ENCODE measurements around the gene ATE1.
A peak's percentile ranks its signal among the peaks of the same experiment; 100 is the strongest.
"Not testable (repeated sequence)": the region's sequence is repeated elsewhere in the genome, so short reads cannot be mapped to it uniquely, and the experiment has no call there.

ATE1 gene

DNA sequence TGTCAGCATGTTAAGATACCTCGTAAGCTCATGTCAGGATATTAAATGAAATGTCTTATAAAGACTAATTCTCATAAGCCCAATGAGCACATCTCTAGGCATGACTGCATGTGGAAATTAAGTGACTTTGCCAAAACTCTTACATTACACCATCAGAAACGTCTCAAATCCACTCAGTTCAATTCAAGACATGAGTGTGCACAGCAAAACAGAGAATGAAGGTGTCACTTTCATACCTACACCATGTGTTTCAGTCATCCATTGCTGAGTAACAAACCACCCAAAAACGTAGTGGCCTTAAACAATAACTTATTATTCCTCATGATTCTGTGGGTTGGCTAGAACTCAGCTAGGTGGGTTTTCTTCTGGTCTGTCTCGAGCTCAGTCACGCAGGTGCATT is 99.8 kb downstream of the ATE1 start:
- no peak for DNase-seq

DNA sequence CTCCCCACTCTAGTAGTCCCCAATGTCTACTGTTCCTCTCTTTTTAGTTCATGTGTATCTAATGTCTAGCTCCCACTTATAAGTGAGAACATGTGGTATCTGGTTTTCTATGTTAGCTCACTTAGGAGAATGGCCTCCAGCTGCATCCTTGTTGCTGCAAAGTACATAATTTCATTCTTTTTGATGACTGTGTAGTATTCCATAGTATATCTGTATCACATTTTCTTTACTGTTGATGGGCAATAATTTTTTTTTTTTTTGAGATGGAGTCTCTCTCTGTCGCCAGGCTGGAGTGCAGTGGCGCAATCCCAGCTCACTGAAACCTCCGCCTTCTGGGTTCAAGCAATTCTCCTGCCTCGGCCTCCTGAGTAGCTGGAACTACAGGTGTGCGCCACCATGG is 101.1 kb downstream of the ATE1 start:
- not testable (repeated sequence) for DNase-seq

DNA sequence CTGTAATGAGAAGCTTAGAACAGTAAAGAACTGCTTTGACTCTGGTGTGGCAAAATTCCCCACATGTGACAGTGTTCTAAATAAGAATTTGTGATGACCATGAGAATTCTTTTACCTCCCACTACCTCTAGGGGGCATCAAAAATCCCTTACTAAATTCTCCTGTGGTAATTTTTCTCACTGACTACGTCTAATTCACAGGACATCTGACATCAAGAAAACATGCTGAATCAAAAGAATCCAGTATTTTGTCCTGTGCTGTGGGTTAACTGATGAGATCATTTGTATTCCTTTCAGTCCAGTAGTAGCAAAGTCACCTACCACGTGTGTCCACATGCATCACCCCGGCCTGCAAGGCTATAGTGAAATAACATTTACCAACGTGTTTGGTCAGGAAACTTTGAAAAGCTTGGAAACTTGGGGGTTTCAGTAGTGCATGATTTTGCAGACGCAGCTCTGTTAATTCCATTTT is 103.8 kb downstream of the ATE1 start:
- DNase-seq = peak in 2 of 14 donors; percentile 2 to 39

DNA sequence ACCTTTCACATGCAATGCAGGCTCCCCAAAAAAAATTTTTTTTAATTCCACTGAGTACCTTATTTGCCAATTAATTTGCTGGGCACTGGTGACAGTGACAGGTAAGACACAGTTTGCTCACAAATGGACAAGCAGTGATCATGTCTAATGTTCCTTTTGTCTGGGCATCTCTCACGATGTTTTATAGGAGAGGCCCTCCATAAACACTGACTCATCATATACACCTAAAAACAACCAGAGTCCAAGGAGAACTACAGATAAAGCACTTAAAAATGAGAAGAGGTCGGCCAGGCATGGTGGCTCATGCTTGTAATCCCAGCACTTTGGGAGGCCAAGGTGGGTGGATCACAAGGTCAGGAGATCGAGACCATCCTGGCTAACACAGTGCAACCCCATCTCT is 105.1 kb downstream of the ATE1 start:
- no peak for DNase-seq

DNA sequence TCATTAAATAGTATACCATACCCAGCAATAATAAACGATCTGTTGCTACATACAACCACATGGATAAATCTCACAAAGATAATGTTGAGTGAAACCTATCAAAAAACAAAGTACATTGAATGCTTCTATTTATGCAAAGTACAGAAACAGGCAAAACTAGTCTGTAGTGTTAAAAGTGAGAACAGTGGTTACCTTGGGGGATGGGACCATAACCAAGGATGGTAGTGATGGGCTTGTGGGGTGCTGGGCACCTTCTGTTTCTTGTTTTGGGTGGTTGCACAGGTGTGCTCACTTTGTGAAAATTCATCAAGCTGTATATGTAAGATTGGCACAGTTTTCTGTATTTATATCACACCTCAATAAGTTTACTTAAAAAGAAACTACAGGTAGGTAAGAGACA is 105.7 kb downstream of the ATE1 start:
- no peak for DNase-seq

DNA sequence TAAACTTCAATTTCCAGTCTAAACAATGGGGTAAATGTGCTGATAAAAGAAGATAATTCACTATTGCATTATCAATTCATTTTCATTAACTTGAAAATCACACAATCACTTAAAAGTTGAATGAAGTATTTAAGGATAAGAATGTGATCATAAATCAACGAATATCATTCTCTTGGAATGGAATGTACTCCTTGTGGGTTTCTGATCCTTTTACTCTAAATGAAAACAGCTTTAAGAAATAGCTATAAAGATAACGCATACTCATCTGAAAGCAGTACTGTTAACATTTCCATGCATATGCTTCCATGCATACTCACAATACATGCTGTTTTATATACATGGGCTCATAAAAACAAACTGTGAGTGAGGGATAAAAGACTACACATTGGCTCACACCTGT is 108.8 kb downstream of the ATE1 start:
- DNase-seq = no peak

DNA sequence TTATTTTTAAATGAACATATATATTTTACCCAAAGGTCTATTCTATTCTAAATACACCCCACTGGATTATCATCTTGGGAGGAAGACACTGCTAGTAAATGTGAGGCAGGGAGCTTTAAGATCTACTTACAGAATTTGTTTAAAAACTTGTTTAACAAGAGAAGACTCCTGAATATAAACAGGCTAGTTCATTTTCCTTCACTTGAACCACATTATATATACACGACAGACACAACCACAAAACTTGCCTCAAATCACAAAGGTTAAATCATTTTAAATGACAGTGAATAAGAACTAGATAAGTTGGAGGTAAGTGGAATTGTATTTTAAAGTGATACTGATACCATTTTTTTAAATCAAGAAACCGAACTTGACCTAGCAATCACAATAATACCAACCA is 109.2 kb downstream of the ATE1 start:
- DNase-seq = no peak

DNA sequence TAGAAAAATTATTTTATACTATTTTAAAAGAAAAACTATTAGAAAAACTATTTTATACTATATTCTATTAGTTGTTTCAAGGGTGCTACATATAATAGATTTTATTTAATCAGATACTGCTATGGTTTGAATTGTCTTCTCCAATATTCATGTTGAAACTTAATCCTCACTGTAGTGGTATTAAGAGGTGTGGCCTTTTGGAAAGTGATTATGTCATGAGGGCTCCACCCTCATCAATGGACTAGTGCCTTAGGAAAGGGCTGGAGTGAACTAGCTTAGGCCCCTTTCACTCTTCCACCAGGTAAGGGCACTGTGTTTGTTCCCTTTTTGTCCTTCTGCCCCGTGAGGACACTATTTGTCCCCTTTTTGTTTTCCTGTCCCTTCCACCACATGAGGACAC is 111.6 kb downstream of the ATE1 start:
- no peak for DNase-seq

DNA sequence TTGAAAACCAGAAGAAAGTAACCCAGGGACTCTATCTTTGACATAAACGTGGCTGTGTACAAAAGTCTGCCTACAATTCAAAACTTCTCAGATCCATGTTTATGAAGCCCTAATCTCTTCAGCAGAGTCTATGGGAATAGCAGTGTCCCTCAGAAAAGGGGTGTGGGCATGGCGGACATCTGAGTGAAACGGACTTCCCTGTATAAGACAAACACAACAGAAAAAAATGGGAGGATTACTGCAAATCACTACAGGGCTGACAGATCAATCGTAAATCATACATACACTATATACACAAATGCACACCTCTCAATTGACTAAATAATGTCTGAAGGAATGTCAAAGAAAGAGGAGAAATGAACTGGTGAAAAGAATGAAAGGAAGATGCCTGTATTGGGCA is 114.0 kb downstream of the ATE1 start:
- no peak for DNase-seq

DNA sequence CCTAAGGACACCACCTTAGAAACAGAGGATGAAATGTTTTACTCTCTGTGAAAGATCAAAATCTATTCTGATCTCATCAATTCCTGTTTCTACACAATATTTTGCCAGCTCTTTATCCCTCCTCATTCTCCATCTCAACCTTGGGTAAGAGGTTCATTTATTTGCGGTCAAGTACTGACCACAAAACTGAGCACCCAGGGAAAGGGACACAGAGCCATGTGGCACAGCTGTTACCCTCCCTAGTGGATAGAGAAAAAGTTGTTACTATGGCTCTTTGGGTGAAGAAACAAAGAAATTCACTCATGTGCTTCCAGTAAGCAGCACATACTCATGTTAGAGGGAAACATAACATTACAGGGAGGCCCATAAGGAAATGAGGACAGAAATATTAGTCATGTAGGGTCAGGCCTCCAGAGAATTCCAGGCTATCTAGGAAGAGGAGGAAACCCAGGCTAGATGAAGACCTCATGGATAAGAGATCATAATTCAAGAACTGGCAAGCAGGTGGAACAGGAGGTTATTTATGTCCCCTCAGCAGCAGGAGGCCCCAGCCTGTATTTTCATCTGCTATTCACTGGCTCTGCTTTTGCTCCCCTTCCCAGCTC is 114.5 kb downstream of the ATE1 start:
- no peak for DNase-seq

DNA sequence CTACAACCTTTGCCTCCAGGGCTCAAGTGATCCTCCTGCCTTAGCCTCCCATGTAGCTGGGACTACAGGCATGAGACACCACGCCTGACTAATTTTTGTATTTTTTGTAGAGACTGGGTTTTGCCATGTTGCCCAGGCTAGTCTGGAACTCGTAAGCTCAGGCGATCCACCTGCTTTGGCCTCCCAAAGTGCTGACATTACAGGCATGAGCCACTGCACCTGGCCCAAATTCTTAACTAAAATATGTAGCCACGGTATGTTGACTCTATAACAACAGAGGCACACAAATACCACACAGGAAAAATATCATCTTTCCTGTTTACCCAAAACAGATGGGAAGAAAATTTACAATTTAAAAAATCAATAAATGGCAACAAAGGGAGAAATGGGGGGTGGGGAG is 115.8 kb downstream of the ATE1 start:
- DNase-seq = no peak

DNA sequence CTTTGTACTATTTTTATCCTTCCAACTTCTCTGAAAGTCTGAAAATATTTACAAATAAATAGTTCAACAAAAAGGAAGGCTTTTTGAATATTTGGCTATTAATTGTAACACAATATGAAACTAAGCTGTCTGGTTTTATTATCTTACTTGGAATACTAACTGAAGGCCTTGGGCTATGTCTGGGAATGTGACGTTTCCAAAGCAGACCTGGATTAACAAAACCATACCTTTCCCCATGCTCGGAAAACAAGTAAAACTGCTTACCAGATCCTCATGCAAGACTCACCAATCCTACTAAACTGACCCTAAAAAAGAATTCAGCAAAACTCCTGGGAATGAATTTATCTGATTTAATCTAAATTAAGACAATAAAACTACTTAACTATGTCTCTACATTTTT is 116.4 kb downstream of the ATE1 start:
- no peak for DNase-seq

DNA sequence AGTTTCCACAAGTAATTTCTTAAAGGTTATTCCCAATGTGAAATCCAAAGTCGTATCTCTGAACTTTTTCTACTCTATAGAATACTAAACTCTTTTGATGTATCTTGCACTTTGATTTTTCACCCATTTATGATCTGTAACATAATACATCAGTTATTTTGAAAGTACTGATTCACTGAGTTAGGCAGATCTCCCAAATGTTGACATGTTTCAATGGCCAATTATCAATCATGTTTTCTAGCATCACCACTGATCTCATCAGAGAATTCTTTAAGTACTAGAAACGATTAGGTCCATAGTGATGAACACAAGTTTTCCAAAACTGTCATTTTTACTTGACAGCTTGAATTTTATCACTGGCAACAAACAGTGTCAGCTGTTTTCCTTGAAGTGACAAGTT is 119.0 kb downstream of the ATE1 start:
- DNase-seq = no peak

DNA sequence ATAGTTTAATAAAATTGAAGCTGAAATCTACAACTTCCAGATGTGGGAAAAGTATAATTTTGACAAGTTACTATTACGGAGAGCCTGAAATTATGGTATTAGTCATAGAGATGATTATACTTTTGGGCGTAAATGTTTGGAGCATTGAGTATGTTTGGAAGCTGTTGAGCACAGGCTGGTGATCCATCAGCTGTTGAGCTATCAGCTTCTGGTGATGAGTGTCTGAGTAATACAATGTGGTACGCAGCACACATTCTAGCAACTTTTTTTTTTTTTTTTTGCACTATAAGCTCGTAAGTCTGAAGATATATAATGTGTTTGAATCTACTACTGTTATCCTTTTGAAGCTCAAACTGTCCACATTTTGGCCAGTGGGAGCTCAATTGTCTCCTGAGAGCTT is 123.4 kb downstream of the ATE1 start:
- DNase-seq = no peak

DNA sequence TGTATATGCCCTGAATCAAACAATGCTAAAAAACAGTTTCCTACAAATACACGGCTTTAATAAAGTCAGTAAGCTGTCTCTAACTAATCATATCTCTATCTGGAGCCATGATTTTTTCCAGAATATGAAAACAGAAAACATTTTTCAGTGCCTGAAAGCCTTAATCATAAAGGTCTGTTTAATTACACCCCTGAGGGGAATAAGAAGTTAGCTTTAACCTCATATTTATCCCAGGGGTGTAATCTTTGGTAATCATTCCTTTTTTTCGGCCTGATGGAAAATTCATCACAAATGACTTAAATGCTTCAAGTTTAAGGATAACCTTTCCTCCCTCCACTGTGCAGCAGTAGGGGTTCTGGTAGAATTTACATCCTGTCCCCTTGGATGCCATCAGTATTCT is 124.2 kb downstream of the ATE1 start:
- no peak for DNase-seq

DNA sequence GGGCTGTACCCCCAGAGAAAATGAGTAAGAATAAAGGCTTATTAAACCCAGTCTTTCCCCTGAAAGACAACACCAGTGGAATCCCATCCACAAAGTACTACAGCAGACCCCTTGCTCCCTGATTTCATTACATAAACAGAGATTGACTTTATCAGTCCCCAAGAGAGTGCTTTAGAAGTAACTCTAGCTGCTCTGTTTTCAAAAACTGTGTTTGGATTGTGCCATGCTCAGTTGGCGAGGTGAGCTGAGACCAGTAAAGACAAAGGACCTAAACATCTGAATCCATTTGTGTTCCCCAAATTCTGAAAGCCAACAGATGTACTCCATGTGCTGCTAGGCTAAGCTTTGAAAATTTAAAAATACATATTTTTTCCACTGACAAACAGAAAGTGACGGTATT is 127.0 kb downstream of the ATE1 start:
- DNase-seq = no peak

DNA sequence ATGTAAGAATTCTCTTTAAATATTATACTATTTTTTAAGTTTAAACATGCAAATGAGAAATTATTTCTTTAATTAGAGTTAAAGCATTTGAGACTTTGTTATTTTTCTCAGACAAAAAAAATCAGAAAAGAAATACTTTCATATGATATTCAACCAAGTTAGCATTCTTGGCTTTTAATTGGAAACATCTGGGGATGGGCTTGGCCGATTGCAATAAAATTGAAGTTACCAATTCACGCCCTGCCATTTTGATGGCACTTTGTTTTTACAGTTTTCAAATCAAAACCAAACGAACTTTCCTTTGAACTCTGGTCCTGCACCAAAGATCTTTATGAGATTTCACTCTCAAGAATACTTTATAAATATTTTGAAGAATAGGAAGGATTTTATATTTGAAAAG is 127.7 kb downstream of the ATE1 start:
- no peak for DNase-seq

DNA sequence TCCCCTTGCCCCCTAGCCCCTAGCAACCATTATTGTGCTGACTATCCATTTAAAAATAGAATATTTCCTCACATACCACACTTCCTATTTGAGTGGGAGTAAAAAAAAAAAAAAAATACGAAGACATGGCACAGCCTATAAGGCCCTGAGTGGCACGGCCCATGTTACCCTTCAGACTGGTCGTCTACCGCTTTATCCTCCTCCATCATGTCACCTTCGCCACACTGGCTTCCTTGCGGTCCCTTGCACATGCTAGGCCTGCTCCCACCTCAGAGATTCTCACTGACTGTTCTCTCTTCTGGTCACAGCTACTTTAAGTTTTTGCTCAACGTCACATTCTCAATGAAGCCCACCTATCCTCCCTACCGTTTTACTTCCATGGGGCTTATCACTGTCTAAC is 130.3 kb downstream of the ATE1 start:
- DNase-seq = no peak

DNA sequence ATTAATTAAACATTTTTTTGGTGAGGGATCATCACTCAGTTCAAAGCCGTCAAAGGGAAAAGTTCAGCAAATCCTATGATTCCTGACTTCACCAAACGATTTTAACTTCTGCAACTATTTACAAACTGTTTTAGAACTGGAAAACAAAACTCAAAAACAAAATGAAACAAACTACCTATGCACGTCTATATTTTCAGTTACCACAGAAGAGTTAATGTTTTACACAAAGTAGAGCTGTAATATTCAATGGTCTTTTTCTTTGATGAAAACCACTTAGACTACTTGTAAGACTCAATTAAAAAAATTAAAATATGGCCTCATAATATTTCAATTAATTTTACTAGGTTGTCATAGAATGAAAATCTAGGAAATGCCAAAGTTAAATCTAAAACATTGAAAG is 131.5 kb downstream of the ATE1 start:
- no peak for DNase-seq

DNA sequence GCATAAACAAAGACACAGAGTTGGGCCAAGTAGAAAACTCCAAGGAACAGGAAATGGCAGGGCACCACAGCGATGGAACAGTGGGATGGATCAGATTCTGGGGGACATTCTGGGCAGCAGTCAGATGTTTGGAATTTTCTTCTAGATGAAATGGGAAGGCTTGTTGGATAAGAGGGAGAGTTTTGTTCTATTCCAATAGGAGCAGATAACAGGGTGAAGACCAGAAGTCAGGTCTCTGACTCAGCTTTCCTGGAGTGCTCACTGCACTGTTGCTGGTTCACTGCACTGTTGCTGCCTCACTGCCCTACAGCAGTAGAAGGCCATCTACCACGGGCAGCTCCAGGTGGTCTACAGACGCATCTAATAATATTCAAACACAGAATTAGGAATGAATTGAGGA is 135.6 kb downstream of the ATE1 start:
- DNase-seq = no peak

DNA sequence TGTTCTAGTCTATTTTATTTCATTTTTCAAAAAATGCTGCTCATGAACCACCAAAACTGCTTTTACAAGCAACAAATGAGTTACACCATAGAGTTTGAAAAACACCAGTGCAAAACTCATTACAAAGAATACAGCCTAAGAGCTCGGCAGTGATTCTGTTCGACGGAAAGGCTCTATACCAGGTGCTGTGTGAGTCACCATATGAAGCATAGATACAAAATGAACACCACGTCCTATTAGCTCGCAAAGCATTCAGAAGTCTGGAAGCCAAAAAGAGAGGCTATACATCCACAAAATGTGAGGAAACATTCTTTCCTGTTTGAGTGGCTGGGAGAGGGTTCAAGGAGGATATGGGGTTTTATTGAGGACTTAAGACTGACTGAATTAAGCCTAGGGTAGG is 136.1 kb downstream of the ATE1 start:
- no peak for DNase-seq

DNA sequence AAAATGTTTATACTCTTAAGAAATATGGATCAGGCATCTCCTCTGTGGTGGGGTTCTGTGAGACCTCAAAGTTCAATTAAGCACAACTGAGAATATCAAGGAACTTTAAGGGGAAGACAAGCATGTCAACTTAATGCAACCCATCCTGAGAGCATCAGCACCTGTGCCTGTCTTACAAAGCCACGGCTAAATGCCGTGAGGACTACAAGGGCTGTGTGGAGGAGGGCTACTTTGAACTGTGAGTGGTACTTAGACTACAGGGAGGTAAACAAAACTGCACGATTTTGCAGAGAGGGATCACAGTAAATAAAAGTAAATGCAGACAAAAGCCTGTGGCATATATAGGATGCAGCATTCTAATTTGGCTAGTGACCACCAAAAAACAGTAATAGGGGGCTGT is 139.1 kb downstream of the ATE1 start:
- no peak for DNase-seq

DNA sequence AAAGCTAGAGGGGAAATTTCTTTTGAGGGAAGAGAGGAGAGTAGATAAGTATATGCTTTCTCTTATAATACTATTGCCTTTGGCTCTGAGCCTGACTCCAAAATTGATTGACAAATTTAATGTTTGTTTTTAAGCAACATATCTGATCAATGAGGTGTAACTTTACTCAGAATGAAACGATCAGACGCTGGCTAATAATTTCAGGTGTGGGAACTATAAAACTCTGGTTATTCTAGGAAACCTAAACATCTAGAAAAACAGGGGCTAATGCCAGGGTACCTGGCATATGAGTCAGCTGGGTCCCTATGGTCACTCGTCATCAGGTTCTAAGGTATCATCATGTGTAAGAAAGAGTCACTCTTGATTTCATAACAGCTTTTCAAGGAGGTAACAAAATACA is 139.7 kb downstream of the ATE1 start:
- no peak for DNase-seq

DNA sequence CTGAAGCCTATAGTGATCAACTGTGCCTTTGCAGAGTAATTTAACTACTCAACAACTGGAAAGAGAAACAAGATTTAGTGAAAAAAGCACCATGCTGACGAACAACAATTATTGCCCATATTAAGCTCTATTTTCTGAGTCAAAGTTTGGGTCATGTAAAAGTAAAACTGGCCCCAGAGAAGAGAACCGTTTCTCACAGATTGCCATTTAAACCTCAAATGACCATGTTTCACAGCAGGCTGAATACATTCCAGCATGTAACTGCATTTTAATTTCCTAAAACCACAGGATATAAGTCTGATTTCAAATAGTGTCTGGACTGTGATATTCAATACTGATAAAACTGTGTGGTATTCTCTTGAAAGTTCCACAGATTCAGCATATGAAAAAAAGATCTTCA is 140.7 kb downstream of the ATE1 start:
- DNase-seq = no peak

DNA sequence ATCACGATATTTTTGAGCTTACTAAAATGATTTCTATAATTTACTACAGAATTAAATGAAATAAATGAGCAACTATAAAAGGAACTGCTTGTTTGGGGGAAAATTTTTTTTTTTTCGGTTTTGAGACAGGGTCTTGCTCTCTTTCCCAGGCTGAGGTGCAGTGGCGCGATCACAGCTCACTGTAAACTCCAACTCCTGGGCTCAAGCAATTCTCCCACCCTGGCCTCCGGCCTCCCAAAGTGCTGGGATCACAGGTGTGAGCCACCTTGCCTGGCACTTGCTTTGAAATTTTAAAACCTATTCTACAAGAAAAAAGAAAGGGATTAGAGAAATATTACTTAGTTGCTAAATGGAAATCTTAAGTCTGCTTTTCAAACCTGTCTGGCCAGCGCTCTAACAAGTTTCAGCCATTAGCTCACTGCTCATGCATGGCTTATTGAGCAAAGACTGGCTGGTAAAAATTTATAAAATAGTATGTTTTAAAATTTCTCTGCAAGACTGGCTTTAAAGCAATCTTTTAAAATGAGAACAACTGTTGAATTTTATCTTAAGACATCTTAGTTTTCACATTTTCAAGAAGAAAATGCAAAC is 144.0 kb downstream of the ATE1 start:
- DNase-seq = no peak

Data from C1 segment of cervical spinal cord (tissue), 14 donors.